Measurements from ENCODE around the gene OR8U1. TPM values are rescaled to one million over a fixed set of nuclear protein-coding genes. Genes with fewer than 3 reads are reported as not detected.

The OR8U1 gene
- not detected in 2 replicates for total RNA-seq

GRCh38 chr11:56375324-56375723 is at the start of gene OR8U1:
Gene OR8U1, plus strand, starts transcription at chr11:56375624. Its CDS starts 0 bp downstream, at chr11:56375624.

GRCh38 chr11:56345739-56346138 is 29.7 kb upstream of the OR8U1 start, which contains the start of gene OR8K1:
Gene OR8K1, plus strand, starts transcription at chr11:56346039. Its CDS starts 0 bp downstream, at chr11:56346039.

GRCh38 chr11:56353991-56354390 is 21.4 kb upstream of the OR8U1 start, which contains the start of gene OR8J1:
Gene OR8J1, plus strand, starts transcription at chr11:56354291. Its CDS starts 5,956 bp downstream, at chr11:56360247.

GRCh38 chr11:56412396-56412795 is 37.0 kb downstream of the OR8U1 start, which contains the start of gene OR5AL1:
Gene OR5AL1, plus strand, starts transcription at chr11:56412696.

Other genes with a start within 250 kb of the OR8U1 start
- gene OR8J3, start 235.4 kb upstream of the OR8U1 start, total RNA-seq = not detected in 2 replicates
- gene OR8K5, start 215.3 kb upstream of the OR8U1 start, total RNA-seq = not detected in 2 replicates
- not detected in 2 replicates for gene OR5J2, start 199.0 kb upstream of the OR8U1 start, total RNA-seq
- gene OR5T2, start 141.4 kb upstream of the OR8U1 start, total RNA-seq = not detected in 2 replicates
- gene OR5T3, start 123.4 kb upstream of the OR8U1 start, total RNA-seq = not detected in 2 replicates
- gene OR5T1, start 101.5 kb upstream of the OR8U1 start, total RNA-seq = not detected in 2 replicates
- gene OR8H1, start 83.4 kb upstream of the OR8U1 start, total RNA-seq = not detected in 2 replicates
- not detected in 2 replicates for gene OR8K3, start 60.5 kb upstream of the OR8U1 start, total RNA-seq
- gene OR8K1, start 29.6 kb upstream of the OR8U1 start, total RNA-seq = not detected in 2 replicates
- gene OR8J1, start 21.3 kb upstream of the OR8U1 start, total RNA-seq = not detected in 2 replicates
- not detected in 2 replicates for gene OR5AL1, start 37.1 kb downstream of the OR8U1 start, total RNA-seq
- gene OR5M3, start 97.7 kb downstream of the OR8U1 start, total RNA-seq = not detected in 2 replicates
- not detected in 2 replicates for gene OR5M8, start 115.7 kb downstream of the OR8U1 start, total RNA-seq
- gene OR5M11, start 167.6 kb downstream of the OR8U1 start, total RNA-seq = not detected in 2 replicates
- gene OR5M10, start 202.1 kb downstream of the OR8U1 start, total RNA-seq = not detected in 2 replicates
- gene OR5M1, start 239.2 kb downstream of the OR8U1 start, total RNA-seq = not detected in 2 replicates